Keratinocyte (primary cell): Measurements from ENCODE around the gene FAM199X. TPM values are rescaled to one million over a fixed set of nuclear protein-coding genes. Genes with fewer than 3 reads are reported as not detected.

Experiments
- DNase-seq: peaks from one replicate; pipeline ENCODE4 v3.0.0-alpha.2; 2011; ENCODE audit warnings: low read depth, missing footprints, low spot score
- FAIRE-seq: peaks from 2 replicates; lab custom pipeline; 2011; peaks lifted over from hg19 to GRCh38; lab: Jason Lieb, UNC
- H2AFZ ChIP-seq: 2 replicates; pipeline ENCODE4 v1.6.0; 2012; ENCODE audit warnings: low read length, control low read depth, inconsistent platforms; ENCODE audit not compliant: control insufficient read depth
- H3K27ac ChIP-seq: 2 replicates; pipeline ENCODE4 v1.5.1; 2011; ENCODE audit warnings: low read length; ENCODE audit not compliant: control insufficient read depth, insufficient read depth
- H3K27me3 ChIP-seq: 3 replicates; pipeline ENCODE4 v1.6.0; 2011; ENCODE audit warnings: low read length; ENCODE audit not compliant: control insufficient read depth, insufficient read depth; ENCODE audit errors: extremely low read depth
- H3K36me3 ChIP-seq, 2 experiments: 2 replicates in 1 of 2; 3 replicates in 1 of 2; pipeline ENCODE4 v1.5.1; 2011; ENCODE audit warnings: low read length in 2 of 2, mild to moderate bottlenecking in 1 of 2; ENCODE audit not compliant: control insufficient read depth in 2 of 2, insufficient read depth in 2 of 2; ENCODE audit errors: extremely low read depth in 1 of 2
- H3K4me1 ChIP-seq: 3 replicates; pipeline ENCODE4 v1.5.1; 2011; ENCODE audit warnings: low read length; ENCODE audit not compliant: control insufficient read depth, insufficient read depth; ENCODE audit errors: extremely low read depth
- H3K4me2 ChIP-seq: 3 replicates; pipeline ENCODE4 v1.6.0; 2011; ENCODE audit warnings: low read depth, low read length; ENCODE audit not compliant: control insufficient read depth, insufficient read depth; ENCODE audit errors: extremely low read depth
- H3K4me3 ChIP-seq, 3 experiments: fragments of 200-600 bp in 1 of 3; sonication (generic) in 1 of 3; 2 replicates in 2 of 3; 3 replicates in 1 of 3; pipeline ENCODE4 v1.5.1; 2011 to 2016; ENCODE audit warnings: low read length in 3 of 3, mild to moderate bottlenecking in 3 of 3, control low read depth in 2 of 3, inconsistent platforms in 1 of 3, low read depth in 1 of 3, mixed read lengths in 1 of 3, mixed run types in 1 of 3, moderate library complexity in 1 of 3; ENCODE audit not compliant: control insufficient read depth in 2 of 3, insufficient read depth in 2 of 3; ENCODE audit errors: extremely low read depth in 1 of 3
- H3K79me2 ChIP-seq: 2 replicates; pipeline ENCODE4 v1.6.0; 2012; ENCODE audit warnings: low read length; ENCODE audit not compliant: control insufficient read depth, insufficient read depth
- H3K9ac ChIP-seq: 3 replicates; pipeline ENCODE4 v1.6.0; 2011; ENCODE audit warnings: low read length; ENCODE audit not compliant: control insufficient read depth, insufficient read depth; ENCODE audit errors: extremely low read depth
- H3K9me1 ChIP-seq: 3 replicates; pipeline ENCODE4 v1.6.0; 2011; ENCODE audit warnings: low read length; ENCODE audit not compliant: control insufficient read depth, insufficient read depth; ENCODE audit errors: extremely low read depth
- H3K9me3 ChIP-seq: 2 replicates; pipeline ENCODE4 v1.5.1; 2012; ENCODE audit warnings: low read depth, low read length; ENCODE audit not compliant: control insufficient read depth
- H4K20me1 ChIP-seq: 3 replicates; pipeline ENCODE4 v1.6.0; 2011; ENCODE audit warnings: low read length; ENCODE audit not compliant: control insufficient read depth, insufficient read depth; ENCODE audit errors: extremely low read depth
- EZH2 ChIP-seq: IDR thresholded peaks from one replicate; pipeline ENCODE4 v1.6.1; 2012; ENCODE audit warnings: inconsistent platforms, mild to moderate bottlenecking, low read length, moderate library complexity
- dilution Hi-C: fragments of 300-500 bp; cut with MboI; formaldehyde crosslinking; loops from one replicate; pipeline ENCODE4 v1.7.0; 2020; ENCODE audit warnings: low sequenced_read_pairs; ENCODE audit not compliant: extremely low pct_ligation_motif_present
- polyA plus RNA-seq, 5 experiments: library from polyadenylated mRNA; depleted of rRNA in 3 of 5; stranded (reverse) in 3 of 5; stranded (forward) in 1 of 5; unstranded in 1 of 5; fragments of >200 nt; gene quantifications; 1 replicate in 1 of 5; 2 replicates in 3 of 5; 3 replicates in 1 of 5; pipeline versions ENCODE4 v1.2.1 to v1.2.3, GENCODE V29; 2011 to 2012; ENCODE audit warnings: missing spikeins in 2 of 5, low read depth in 1 of 5, low replicate concordance in 1 of 5
- TF ChIP-seq, protein P1 (sequence below), 3 experiments: IDR thresholded peaks in 1 of 3; conservative IDR thresholded peaks in 1 of 3; optimal IDR thresholded peaks in 1 of 3; 2 replicates in 2 of 3; 3 replicates in 1 of 3; pipeline versions ENCODE3 to v1.5.1; 2011; ENCODE audit warnings: low read length in 3 of 3, mild to moderate bottlenecking in 3 of 3, moderate library complexity in 2 of 3, control low read depth in 1 of 3, inconsistent platforms in 1 of 3; ENCODE audit not compliant: insufficient read depth in 2 of 3; ENCODE audit errors: extremely low read depth in 1 of 3

The FAM199X gene
- polyA plus RNA-seq, 1 donor (not counting 4 experiments of a cell fraction or from before 2014, with no cell fraction given): 16.1 TPM

GRCh38 chrX:104118765-104119164 lies 47.5 kb upstream of the FAM199X start:
- TF ChIP-seq, protein P1, sequence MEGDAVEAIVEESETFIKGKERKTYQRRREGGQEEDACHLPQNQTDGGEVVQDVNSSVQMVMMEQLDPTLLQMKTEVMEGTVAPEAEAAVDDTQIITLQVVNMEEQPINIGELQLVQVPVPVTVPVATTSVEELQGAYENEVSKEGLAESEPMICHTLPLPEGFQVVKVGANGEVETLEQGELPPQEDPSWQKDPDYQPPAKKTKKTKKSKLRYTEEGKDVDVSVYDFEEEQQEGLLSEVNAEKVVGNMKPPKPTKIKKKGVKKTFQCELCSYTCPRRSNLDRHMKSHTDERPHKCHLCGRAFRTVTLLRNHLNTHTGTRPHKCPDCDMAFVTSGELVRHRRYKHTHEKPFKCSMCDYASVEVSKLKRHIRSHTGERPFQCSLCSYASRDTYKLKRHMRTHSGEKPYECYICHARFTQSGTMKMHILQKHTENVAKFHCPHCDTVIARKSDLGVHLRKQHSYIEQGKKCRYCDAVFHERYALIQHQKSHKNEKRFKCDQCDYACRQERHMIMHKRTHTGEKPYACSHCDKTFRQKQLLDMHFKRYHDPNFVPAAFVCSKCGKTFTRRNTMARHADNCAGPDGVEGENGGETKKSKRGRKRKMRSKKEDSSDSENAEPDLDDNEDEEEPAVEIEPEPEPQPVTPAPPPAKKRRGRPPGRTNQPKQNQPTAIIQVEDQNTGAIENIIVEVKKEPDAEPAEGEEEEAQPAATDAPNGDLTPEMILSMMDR (optimal IDR thresholded peaks at IDR 0.05 in 1 of 3, IDR thresholded peaks at IDR 0.05 in 1 of 3, conservative IDR thresholded peaks at IDR 0.05 in 1 of 3; ENCODE audit: extremely low read depth in 1 of 3, insufficient read depth in 2 of 3, low read length in 3 of 3): no peak
- TF ChIP-seq EZH2: no peak
- no peak for FAIRE-seq
- Histone ChIP-seq H3K79me2 (no peaks in the 10 kb centered on the region), H3K4me2 (no peak overlapping the region), H2AFZ (no peak overlapping the region), H3K36me3 (no peaks in the 10 kb centered on the region), H3K9ac (no peak overlapping the region), H3K4me1 (no peaks in the 10 kb centered on the region), H3K9me1 (no peaks in the 10 kb centered on the region), H3K27ac (no peak overlapping the region), H3K4me3 (no peak overlapping the region), H3K9me3 (no peaks in the 10 kb centered on the region), H4K20me1 (no peaks in the 10 kb centered on the region), H3K27me3 (peaks cover 6% of the 10 kb centered on the region)
- dilution Hi-C loops: no loop called here
- DNase-seq: no peak

DNA sequence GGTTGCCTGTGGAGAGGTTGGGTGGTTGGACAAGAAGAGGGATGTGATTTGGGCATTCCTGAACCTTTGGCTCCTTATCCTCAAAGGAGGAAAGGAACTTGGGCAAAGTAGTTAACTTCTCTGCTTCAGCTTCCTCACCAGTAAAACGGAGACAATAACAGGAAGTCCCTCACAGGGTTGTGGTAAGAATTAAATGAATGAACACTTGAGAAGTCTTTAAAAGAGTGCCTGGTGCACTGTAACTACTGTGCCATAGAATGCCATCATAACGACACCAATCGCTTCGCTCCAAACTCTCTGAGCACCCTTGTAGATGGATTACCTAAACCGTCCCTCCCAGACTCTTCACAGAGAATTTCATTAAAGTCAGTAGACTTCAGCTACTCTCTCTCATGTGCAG lies 43.4 kb upstream of the FAM199X start:
- H3K27ac ChIP-seq: no peak overlapping the region
- dilution Hi-C loops: no loop called here
- H3K9me1 ChIP-seq: no peaks in the 10 kb centered on the region
- no peak for DNase-seq
- H3K9me3 ChIP-seq: no peaks in the 10 kb centered on the region
- FAIRE-seq: no peak
- H3K79me2 ChIP-seq: no peaks in the 10 kb centered on the region
- no peak for TF ChIP-seq EZH2
- TF ChIP-seq, protein P1 (optimal IDR thresholded peaks at IDR 0.05 in 1 of 3, IDR thresholded peaks at IDR 0.05 in 1 of 3, conservative IDR thresholded peaks at IDR 0.05 in 1 of 3; ENCODE audit: extremely low read depth in 1 of 3, insufficient read depth in 2 of 3, low read length in 3 of 3): no peak
- no peaks in the 10 kb centered on the region for H3K36me3 ChIP-seq
- H2AFZ ChIP-seq: no peak overlapping the region
- no peaks in the 10 kb centered on the region for H3K4me1 ChIP-seq
- no peak overlapping the region for H3K9ac ChIP-seq
- no peaks in the 10 kb centered on the region for H4K20me1 ChIP-seq
- H3K4me2 ChIP-seq: no peak overlapping the region
- no peak overlapping the region for H3K4me3 ChIP-seq
- H3K27me3 ChIP-seq: no peaks in the 10 kb centered on the region
